Forelimb muscle (tissue), 1 donor: Measurements from ENCODE around the gene CCDC85C. TPM values are rescaled to one million over a fixed set of nuclear protein-coding genes. Genes with fewer than 3 reads are reported as not detected.

Experiments used
- DNase-seq: peaks from one replicate; pipeline ENCODE4 v3.0.0-alpha.2; 2013; ENCODE audit warnings: low read depth
- polyA plus RNA-seq: library from polyadenylated mRNA; unstranded; fragments of 120-200 nt; gene quantifications from one replicate; pipeline ENCODE4 v1.2.1, GENCODE V29; 2013; ENCODE audit not compliant: insufficient read length

Gene CCDC85C
- polyA plus RNA-seq, 1 donor, result 3.9 TPM

GRCh38 chr14:99559286-99559990 lies 44.6 kb downstream of the CCDC85C start:
- DNase-seq, result no peak

GRCh38 chr14:99556134-99556791 lies 47.7 kb downstream of the CCDC85C start:
- no peak for DNase-seq

GRCh38 chr14:99554757-99555531 lies 49.1 kb downstream of the CCDC85C start:
- DNase-seq, result no peak

- no peak for DNase-seq
Observed at GRCh38 chr14:99554184-99554583, 49.8 kb downstream of the CCDC85C start.

GRCh38 chr14:99552572-99553216 lies 51.3 kb downstream of the CCDC85C start:
- no peak for DNase-seq

- no peak for DNase-seq
Observed at GRCh38 chr14:99552021-99552553, 51.9 kb downstream of the CCDC85C start.

- DNase-seq, result no peak
Observed at GRCh38 chr14:99551034-99551922, 52.7 kb downstream of the CCDC85C start.

GRCh38 chr14:99550387-99550992 lies 53.5 kb downstream of the CCDC85C start:
- no peak for DNase-seq

GRCh38 chr14:99549684-99550083 lies 54.3 kb downstream of the CCDC85C start:
- DNase-seq, result no peak

GRCh38 chr14:99548871-99549515 lies 55.0 kb downstream of the CCDC85C start:
- DNase-seq, result no peak

GRCh38 chr14:99548255-99548654 lies 55.8 kb downstream of the CCDC85C start:
- DNase-seq, result no peak

GRCh38 chr14:99546234-99546879 lies 57.6 kb downstream of the CCDC85C start:
- DNase-seq, result no peak

GRCh38 chr14:99545586-99545985 lies 58.4 kb downstream of the CCDC85C start:
- no peak for DNase-seq

- DNase-seq, result no peak
Observed at GRCh38 chr14:99544991-99545390, 59.0 kb downstream of the CCDC85C start.

- DNase-seq, result no peak
Observed at GRCh38 chr14:99543985-99544384, 60.0 kb downstream of the CCDC85C start.

GRCh38 chr14:99543370-99543769 lies 60.6 kb downstream of the CCDC85C start:
- DNase-seq, result no peak

GRCh38 chr14:99542566-99542965 lies 61.4 kb downstream of the CCDC85C start:
- DNase-seq, result no peak

- DNase-seq, result no peak
Observed at GRCh38 chr14:99541677-99542470, 62.1 kb downstream of the CCDC85C start.

GRCh38 chr14:99541211-99541610 lies 62.8 kb downstream of the CCDC85C start:
- DNase-seq, result no peak
